Liver (tissue), 3 donors: ENCODE results near the gene FAM156A.

ENCODE experiments used
- GABPA ChIP-seq, 2 donors: IDR thresholded peaks in 1 of 2; conservative IDR thresholded peaks in 1 of 2; 2 replicates each; pipeline ENCODE4 v1.6.1; 2016; ENCODE audit warnings: antibody characterized with exemption in 2 of 2, mild to moderate bottlenecking in 1 of 2, moderate library complexity in 1 of 2
- RAD21 ChIP-seq, 2 donors: IDR thresholded peaks; 2 replicates each; pipeline ENCODE4 v1.6.1; 2016; ENCODE audit warnings: antibody characterized with exemption in 2 of 2, mild to moderate bottlenecking in 2 of 2
- TAF1 ChIP-seq: conservative IDR thresholded peaks from 2 replicates; pipeline ENCODE4 v1.6.1; 2016; ENCODE audit warnings: antibody characterized with exemption, mild to moderate bottlenecking
- TF ChIP-seq, protein P1 (sequence below): fragments of 150-350 bp; IDR thresholded peaks from 2 replicates; pipeline ENCODE4 v1.5.1; 2017; ENCODE audit warnings: improper control_type of control experiment, low read depth, low read length; ENCODE audit not compliant: missing input control
- TF ChIP-seq, protein P2 (sequence below): IDR thresholded peaks from 2 replicates; pipeline ENCODE4 v1.6.1; 2016; ENCODE audit warnings: antibody characterized with exemption, mild to moderate bottlenecking
- donor health status: healthy.
- donor health status: healthy.

DNA sequence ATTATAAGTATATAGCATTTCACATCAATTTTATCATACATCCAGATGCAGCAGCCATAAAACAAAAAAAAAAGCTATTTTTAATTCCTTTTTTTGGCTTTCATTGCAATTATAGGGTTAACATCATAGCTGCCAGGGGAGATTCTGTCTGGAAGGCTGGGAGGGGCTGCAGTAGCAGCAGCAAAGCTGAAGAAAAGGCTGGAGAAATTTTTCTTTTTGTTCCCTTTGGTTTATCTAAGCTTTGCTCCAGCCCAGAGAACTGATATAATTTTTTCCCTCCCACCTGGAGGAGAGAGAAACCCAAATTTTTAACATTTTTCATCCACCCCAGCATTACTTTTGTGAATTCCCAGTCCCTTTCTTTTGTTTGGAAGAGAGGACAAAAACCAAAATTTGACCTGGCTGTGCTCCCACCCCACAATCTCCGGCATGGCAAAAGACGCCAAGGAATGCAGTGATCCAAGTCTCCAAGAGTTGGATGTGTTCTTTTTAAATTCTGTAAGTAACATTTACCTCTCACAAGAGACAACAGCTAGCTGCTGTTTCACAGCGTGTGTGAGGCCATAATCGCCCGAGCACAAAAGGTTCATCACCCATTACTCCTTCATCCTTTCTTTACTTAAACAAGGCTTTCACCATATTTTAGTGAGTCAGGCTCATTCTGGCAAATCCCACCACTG, 25.1 kb upstream of the FAM156A start:
- no peak for TF ChIP-seq RAD21 (IDR thresholded peaks at IDR 0.05)
- TF ChIP-seq, protein P1, sequence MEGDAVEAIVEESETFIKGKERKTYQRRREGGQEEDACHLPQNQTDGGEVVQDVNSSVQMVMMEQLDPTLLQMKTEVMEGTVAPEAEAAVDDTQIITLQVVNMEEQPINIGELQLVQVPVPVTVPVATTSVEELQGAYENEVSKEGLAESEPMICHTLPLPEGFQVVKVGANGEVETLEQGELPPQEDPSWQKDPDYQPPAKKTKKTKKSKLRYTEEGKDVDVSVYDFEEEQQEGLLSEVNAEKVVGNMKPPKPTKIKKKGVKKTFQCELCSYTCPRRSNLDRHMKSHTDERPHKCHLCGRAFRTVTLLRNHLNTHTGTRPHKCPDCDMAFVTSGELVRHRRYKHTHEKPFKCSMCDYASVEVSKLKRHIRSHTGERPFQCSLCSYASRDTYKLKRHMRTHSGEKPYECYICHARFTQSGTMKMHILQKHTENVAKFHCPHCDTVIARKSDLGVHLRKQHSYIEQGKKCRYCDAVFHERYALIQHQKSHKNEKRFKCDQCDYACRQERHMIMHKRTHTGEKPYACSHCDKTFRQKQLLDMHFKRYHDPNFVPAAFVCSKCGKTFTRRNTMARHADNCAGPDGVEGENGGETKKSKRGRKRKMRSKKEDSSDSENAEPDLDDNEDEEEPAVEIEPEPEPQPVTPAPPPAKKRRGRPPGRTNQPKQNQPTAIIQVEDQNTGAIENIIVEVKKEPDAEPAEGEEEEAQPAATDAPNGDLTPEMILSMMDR: no peak
- TF ChIP-seq, protein P2, sequence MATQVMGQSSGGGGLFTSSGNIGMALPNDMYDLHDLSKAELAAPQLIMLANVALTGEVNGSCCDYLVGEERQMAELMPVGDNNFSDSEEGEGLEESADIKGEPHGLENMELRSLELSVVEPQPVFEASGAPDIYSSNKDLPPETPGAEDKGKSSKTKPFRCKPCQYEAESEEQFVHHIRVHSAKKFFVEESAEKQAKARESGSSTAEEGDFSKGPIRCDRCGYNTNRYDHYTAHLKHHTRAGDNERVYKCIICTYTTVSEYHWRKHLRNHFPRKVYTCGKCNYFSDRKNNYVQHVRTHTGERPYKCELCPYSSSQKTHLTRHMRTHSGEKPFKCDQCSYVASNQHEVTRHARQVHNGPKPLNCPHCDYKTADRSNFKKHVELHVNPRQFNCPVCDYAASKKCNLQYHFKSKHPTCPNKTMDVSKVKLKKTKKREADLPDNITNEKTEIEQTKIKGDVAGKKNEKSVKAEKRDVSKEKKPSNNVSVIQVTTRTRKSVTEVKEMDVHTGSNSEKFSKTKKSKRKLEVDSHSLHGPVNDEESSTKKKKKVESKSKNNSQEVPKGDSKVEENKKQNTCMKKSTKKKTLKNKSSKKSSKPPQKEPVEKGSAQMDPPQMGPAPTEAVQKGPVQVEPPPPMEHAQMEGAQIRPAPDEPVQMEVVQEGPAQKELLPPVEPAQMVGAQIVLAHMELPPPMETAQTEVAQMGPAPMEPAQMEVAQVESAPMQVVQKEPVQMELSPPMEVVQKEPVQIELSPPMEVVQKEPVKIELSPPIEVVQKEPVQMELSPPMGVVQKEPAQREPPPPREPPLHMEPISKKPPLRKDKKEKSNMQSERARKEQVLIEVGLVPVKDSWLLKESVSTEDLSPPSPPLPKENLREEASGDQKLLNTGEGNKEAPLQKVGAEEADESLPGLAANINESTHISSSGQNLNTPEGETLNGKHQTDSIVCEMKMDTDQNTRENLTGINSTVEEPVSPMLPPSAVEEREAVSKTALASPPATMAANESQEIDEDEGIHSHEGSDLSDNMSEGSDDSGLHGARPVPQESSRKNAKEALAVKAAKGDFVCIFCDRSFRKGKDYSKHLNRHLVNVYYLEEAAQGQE: no peak
- no peak for TF ChIP-seq GABPA (IDR thresholded peaks at IDR 0.05 in 1 of 2, conservative IDR thresholded peaks at IDR 0.05 in 1 of 2)
- no peak for TF ChIP-seq TAF1
